8988T (cell line): ENCODE results near the gene NUP133.
"Not testable (repeated sequence)": the region's sequence is repeated elsewhere in the genome, so short reads cannot be mapped to it uniquely, and the experiment has no call there.

ENCODE experiments used
- DNase-seq: peaks from one replicate; pipeline ENCODE4 v3.0.0; 2011

The NUP133 gene

DNA sequence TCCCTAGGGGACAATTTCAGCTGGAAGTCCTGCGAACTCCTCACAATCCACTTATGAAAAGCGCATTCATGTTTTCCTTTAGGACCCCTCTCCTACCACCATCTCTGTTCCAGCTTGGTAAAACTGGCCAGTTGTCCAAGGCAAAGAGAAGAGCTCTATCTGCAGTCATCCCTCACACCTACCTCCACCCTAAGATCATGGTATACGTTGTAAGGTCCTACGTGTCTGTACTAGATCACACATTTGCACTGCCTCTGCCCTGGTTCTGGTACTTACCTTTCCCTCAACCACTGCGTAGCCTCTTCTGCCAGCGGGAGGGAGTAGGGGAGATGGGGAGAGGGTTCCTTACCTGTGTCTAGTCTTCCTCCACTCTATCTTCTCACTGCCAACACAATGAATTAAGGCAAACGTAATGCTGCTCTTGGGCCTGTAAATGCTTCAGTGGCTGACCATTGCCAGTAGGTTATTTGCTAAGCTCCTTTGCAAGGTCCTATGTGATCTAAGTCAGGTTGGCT is 739 bp upstream of the NUP133 start:
- no peak for DNase-seq

DNA sequence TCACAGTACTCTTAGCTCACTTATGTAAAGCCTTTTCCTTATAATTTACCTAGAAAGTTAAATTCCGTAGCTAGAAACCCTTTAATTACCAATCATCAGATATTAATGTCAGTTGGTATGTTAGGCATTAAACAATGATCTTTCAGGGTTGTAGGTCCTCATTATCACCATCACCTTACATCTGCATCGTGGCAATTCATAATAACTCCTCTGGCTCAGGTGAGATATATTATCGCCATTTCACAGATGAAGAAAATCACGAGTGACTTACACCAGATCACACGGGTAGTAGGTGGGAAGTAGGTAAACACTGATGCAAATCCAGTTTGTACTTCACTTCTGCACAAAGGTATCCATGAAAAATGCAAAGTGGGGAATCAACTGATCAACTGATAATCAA is 639 bp downstream of the NUP133 start:
- no peak for DNase-seq

DNA sequence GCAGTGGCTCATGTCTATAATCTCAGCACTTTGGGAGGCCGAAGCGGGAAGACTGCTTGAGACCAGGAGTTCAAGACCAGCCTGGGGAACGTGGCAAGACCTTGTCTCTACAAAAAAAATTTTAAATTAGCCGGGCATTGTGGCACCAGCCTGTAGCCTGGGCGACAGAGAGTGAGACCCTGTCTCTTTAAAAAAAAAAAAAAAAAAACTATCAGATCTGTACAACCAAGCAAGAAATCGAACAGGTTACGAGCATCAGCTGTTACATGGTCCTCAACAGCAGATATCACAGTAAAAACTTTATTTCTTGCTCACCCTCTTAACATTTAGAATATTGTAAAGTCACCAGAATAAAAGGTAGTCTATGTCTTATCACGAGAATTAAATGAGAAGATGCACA is 1.5 kb downstream of the NUP133 start:
- DNase-seq: no peak

DNA sequence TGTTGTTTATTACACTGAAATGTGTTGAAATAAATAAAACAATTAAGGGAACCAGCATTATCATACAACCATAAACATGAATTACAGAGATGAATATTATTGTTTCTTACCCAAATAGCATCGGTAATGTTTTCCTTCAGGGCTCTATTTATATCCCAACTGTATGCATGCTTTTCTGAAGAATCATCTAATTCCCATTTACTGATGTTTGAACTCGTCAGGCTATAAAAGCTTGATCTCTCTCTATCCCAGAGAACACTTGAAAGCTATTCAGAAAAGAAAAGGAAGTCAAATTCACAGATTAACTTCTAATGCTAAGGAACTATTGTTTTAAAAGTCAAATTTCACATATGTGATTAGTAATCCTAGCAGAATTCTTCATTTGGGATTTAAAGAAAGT is 12.4 kb downstream of the NUP133 start:
- DNase-seq: no peak

DNA sequence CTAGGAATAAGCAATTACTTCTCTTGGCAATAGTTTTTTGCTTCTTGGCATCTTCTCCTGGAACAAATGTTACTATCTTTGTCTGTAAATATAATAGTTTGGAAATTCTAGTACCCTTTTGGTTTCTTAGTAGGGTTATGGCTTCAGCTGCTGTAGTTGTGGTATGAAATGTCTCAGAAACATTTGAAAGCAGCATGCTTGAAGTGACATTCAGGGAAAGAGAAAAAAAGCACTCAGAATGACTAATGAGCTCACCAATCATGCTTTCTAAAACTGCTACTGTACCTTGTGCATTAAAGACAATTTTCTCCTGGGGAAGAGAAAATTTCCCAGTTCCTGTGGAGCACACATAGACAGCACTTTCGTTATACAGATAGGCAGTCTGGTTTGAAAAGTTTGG is 21.0 kb downstream of the NUP133 start:
- no peak for DNase-seq

DNA sequence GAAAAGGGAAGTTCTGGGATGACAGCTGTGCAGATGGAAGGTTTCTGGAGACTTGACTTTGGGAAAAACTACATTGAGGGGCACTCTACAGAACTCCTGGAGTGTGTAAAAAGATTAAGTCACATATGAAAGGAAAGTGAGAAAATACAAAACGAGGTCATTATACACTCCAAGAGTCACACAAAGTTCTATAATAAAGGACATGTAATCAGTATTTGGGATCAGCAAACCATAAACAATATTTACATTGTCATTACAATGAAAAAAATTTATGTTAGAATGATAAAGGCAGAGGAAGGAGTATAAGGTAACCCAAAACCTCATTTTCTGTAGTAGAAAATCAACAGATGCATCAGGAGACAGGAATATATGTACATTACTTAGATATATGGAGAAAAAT is 22.8 kb downstream of the NUP133 start:
- DNase-seq: no peak

DNA sequence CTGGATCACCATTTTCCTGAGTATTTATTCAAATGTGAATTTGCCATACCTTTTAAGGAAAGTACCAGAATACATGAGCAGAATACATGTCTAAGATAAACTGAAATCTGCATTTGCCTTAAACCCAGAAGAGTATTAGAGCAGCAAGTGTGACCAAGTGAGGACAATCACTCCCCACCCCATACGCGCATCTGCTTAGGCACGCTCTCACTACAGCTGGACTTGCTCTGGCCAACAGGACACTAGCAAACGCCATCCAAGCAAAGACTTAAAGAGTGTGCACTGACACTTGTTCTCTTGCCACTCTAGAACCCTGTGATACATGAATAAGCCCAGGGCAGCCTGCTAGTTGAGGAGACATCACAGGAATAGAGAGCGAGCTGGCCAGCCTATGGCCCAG is 25.6 kb downstream of the NUP133 start:
- no peak for DNase-seq

DNA sequence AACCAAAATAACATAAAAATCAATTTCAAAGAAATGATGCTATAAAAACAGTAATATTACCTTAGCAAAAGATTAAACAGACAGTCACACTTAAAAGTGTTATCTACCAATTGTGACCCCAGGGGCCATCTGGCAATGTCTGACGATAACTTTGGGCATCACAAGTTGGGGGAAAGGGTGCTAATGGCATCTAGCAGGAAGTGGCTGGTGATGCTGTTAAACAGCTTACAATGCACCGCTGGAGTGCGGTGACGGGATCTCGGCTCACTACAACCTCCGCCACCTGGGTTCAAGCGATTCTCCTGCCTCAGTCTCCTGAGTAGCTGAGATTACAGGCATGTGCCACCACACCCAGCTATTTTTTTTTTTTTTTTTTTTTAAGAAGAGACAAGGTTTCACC is 27.6 kb downstream of the NUP133 start:
- no peak for DNase-seq

DNA sequence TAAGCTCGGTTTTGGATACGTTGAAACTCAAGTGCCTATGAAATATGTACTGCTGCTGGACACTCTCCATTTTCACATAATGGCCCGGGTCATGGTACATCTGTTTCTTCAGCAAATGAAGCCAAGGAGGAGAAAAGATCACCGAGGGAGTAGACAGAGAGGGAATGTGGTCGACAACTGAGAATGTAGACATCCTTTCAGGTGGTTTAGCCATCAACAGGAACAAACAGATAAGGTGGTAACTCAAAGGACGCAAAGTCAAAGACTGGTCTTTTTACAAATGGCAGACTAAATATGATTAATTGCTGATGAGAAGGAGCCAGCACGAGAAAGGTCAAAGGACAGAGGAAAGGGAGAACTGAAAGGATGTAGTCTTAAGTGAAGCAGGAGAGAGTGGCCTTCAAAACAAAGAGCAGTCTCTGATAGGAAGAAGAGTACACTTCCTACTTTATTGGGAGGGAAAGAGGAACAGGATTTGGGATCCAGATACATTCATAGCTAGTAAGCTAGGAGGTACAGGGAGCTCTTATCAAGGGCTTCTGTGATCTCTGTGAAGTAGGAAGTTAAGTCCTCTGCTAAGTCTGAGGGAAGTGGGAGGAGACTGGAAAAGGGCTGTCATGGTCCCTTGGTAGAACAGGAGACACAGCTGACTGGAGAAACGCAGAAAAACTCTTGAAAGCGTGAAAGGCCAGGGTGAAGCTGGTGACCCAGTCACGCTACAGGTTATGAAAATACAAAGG is 28.3 kb downstream of the NUP133 start:
- no peak for DNase-seq

DNA sequence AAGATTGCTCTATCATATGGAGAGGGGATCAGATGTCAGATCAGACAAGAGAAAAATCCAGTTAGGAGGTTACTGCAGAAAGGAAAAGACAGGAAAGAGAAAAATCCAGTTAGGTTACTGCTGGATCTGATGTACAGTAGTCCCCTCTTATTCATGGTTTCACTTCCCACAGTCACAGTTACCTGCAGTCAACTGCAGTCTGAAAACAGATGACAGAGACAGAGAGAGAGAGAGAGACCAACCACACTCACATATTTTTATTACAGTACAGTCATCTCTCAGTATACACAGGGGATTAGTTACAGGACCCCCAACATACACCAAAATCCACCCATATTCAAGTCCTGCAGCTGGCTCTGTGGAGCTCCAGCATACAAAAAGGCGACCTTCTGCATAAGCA is 29.3 kb downstream of the NUP133 start:
- DNase-seq: no peak

DNA sequence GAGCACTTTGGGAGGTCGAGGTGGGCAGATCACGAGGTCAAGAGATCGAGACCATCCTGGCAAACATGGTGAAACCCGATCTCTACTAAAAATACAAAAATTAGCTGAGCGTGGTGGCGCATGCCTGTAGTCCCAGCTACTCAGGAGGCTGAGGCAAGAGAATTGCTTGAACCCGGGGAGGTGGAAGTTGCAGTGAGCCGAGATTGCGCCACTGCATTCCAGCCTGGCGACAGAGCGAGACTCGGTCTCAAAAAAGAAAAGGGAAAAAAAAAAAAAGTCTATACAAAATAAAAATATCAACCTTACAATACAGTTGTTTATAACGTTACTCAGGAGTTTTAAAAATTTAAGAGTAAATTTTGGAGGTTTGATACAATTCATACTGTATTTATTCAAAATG is 32.3 kb downstream of the NUP133 start:
- not testable (repeated sequence) for DNase-seq

DNA sequence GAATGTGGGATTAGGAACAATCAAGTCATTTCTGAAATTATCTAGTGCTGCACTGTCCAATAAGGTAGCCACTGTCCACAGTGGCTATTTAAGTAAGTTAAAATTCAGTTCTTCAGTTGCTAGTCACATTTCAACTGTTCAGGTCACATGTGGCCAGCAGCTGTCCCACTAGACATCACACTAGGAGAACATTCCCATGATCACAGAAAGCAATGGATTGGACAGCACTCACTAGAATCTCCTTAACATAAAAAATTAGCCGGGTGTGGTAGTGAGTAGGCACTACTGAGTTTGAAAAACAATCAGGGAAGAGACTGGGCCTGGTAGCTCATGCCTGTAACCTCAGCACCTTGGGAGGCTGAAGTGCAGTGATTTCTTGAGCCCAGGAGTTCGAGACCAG is 33.6 kb downstream of the NUP133 start:
- no peak for DNase-seq

DNA sequence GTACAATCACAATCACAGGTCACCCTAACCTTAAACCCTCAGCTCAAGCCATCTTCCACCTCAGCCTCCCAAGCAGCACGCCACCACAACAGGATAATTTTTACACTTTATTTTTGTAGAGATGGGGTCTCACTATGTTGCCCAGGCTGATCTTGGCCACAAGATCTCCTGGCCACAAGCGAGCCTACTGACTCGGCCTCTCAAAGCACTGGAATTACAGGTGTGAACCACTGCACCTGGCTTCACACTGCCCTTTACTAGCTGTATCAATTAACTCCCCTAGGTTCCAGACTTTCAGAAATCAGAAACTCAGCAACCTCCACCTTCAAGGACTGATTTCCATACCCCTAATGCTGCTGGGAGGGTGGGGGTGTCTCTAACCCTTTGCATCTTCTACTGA is 37.0 kb downstream of the NUP133 start:
- DNase-seq: no peak

DNA sequence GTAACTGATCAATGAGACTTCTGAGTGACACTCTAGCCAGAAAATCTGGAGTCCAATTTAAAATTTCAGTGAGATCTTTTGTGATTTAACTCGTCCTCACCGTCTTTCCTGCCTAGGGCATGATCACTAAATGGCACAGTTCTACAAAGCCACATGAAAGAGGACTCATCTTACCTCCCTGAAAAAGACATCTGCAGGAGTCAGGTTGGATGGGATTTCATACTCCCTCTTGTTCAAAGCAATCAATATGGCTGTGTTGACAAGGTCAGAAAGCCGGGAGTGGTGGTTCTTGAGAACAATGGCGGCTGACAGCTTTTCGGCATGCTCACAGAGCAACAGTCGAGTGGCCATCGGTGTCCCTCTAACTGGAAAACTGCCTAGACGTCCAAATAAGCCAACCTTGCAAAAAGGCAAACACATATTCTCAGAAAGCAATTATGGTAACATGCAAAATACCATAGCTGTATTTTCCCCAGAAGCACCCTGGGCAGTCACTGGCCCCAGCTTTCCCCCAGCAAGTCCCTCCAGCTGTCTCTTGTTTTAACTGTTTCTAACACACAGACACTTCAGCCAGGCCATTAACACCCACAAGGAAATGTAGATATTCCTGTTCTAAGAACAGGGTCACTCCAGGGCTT is 37.6 kb downstream of the NUP133 start:
- no peak for DNase-seq

DNA sequence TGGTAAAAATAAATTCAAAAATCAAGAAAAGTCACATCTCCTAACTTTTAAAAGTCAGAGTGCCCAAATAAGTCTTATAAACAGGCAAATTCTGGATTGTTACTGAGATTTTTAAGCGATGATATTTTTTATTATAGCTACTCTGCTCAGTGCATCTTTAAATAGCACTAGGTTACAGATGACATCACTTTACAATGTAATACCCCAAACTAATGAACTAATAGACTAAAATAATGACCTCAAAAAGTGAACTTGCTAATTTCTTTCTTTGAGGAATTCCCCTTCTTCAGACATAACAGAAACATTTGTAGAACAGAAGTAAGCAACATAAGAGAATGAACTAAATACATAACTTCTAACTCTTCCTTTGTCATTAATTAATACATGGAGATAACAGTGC is 41.3 kb downstream of the NUP133 start:
- no peak for DNase-seq

DNA sequence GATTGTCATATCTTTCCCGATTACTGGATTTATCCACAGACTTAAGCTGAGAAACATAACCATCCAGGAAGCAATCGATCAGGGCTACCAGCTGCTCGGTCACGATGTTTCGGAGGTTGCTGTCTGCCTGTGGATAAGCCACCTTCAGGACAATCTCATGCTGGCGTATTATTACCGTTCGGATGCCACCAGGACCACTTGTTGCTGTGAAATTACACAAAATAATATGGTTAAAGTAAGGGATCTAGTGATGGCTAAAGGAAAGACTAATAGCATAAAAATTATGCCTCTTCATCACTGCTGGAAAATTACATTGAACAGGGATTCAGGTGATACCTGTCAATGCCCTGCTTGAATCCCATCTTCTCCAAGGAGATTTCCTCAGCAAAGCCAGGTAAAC is 43.5 kb downstream of the NUP133 start:
- DNase-seq: no peak

DNA sequence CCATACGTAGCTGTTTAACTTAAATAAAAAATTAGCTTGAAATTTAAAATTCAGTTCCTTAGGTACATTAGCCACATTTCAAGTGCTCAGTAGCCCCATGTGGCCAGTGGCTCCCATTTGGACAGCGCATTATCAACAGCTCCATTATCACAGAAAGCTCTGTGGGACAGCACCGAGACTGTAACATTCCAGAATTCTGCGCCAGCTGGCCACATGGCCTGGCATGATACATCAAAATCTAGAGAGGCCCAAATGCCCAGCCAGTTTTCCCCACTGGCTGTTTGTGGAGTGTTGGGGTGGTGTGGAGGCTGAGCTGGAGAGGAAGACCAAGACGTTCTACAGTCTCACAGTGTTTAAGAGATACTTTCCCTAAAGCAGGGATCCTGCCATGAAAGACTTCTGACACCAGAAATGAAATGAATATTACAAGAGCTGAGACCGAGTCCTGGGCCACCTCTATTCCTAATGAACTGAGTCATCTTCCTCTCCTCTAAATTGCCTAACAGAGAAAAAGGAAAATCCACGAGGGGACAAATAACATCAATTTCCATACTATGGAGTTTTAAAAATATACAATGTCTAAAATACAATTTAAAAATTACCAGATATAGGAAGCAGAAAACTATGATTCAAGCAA is 47.0 kb downstream of the NUP133 start:
- DNase-seq: no peak

DNA sequence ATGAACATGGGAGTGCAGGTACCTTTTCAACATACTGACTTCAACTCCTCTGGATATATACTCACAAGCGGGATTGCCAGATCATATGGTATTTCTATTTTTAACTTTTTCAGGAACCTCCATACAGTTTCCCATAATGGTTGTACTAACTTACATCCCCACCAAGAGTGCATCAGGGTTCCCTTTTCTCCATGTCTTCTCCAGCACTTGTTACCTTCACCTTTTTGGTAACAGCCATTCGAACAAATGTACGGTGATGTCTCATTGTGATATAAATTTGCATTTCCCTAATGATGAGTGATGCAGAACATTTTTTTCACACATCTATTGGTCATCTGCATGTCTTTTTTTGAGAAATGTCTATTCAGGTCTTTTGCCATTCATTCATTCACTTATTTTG is 48.3 kb downstream of the NUP133 start:
- no peak for DNase-seq

DNA sequence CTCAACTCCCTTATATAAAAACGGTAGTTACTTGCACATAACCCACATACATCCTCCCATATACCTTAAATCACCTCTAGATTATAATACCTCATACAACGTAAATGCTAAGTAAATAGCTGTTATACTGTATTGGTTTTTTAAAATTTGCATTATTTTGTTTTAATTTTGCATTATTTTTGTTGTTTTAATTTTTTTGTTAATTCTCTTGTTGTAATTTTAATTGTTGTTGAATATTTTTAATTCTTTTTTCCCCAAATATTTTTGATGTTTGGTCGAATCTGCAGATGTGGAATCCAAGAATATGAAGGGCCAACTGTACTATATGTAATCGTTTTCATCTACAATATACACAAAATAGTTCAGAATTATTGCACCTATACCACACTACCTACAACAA is 50.7 kb downstream of the NUP133 start:
- DNase-seq: no peak

DNA sequence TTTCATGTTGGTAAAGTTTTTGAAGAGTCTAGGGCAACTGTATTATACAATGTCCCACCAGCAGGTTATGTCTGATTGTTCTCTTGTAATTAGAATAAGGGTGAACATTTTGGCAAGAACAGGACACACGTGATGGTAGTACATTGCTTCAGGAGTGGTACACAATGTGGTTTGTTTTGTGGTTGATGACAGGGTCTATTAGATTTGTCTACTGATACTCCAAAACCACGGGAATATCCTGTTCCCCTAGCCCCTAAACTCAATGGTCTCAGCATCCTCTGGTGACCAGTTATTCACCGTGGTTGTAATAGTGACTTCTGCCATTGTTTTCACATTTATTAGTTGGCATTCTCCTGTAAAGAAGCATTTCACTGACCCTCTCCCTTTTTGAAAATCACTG is 52.1 kb downstream of the NUP133 start:
- no peak for DNase-seq

DNA sequence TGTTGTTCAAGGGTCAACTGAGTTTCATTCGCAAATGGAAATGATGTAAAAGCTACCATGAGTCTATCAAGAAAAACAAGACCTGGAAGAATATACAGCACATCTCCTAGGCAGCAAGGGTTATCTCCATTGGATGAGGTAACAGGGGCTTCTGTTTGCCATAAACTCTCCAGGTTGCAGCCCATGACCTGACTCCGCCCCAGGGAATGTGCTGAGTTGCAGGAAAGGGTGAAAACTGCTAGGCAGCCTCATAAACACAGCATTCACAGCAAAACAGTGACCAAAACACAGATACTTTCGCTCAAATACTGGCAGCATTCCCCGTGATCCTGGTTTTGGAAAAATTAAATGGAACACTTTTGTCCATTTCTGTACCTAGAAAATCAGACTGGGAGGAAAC is 54.1 kb downstream of the NUP133 start:
- no peak for DNase-seq

DNA sequence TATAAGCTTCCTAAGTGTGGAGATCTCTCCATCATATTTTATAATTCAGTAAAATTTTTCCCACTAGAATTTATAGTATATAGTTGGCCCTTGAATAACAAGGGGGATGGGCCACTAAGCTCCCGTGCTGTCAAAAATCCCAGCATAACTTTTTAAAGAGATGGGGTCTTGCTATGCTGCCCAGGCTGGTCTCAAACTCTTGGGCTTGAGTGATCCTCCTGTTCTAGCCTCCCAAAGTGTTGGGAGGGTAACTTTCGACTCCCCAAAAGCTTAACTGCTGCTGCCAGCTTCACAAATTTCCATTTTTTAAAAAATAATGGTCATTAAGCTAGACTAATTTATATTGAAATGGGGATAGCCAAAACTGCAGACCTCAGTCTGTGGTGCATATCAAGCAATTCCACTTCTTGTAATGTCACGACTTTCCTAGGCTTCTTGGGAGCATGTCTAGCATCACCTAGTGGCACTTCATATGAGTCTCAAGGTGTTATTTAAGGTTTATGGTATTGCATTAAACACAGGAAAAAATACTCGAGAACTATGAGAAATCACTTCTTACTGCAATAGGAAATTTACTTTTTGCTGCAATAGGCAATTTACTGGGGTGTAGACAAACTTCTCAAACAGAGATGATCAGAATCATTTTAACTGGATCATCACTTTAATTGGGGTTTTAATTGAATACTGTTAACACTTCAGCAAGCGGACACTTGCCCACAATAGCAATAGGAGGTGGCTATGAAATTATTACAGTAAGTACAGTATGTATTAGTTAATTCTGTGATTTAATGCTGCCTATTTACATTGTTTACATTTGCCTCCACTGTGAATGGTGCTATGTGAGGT is 55.0 kb downstream of the NUP133 start:
- no peak for DNase-seq

DNA sequence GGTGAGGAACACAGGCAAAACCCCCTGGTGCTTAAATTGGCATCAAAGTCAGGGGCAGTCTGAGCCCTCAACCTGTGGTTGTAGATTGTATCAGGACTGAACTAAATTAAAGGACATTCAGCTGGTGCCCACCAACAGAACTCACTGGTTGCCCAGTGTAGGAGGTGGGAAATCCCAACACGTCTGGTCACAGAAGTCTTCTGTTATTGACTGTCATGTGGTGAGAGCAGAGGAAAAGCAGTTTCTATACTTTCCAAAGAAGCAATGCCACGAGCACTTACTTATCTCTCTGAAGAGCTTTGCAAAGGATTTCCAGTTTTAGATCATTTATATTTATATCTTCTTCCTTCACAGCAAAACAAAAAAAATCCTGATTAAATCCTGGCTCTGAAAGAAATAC is 59.3 kb downstream of the NUP133 start:
- no peak for DNase-seq
